SK-N-MC (cell line): ENCODE results near the gene PRKAR2A.

Source experiments
- EZH2 ChIP-seq: fragments of 200-600 bp; sonication (generic); IDR thresholded peaks from one replicate; pipeline ENCODE4 v1.6.1; 2017; ENCODE audit warnings: antibody characterized with exemption
- FOXP2 ChIP-seq: optimal IDR thresholded peaks from 2 replicates; pipeline ENCODE3; 2011; ENCODE audit warnings: mild to moderate bottlenecking, moderate library complexity; ENCODE audit not compliant: insufficient read depth; ENCODE audit errors: extremely low read length, control extremely low read depth
- POLR2AphosphoS5 ChIP-seq: IDR thresholded peaks from 2 replicates; pipeline ENCODE4 v1.6.1; 2012; ENCODE audit warnings: mild to moderate bottlenecking, low read depth, low read length, borderline replicate concordance

- TF ChIP-seq POLR2AphosphoS5 (no peak), EZH2 (no peak), FOXP2 (no peak)
Observed at GRCh38 chr3:48820612-48821324, 26.9 kb downstream of the PRKAR2A start.
